DMS53 (cell line): Measurements from ENCODE around the gene MKKS.

ENCODE experiments used
- DNase-seq: peaks from one replicate; lab custom pipeline; 2025; lab: John Stamatoyannopoulos, UW

The MKKS gene

DNA sequence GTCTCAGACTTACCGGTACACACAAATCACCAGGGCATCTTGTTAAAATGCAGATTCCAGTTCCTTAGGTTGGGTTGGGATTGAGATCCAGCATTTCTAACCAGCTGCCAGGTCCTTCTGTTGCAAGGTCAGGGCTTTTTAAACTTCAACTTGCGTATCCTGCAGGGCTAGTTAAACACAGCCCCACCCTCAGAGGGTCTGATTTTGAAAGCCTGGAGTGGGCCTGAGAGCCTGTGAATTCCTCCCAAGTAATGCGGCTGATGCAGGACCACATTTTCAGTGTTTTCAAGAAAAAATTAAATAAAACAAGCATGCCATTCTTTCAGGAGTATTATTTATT lies 65.3 kb downstream of the MKKS start:
- DNase-seq: no peak

DNA sequence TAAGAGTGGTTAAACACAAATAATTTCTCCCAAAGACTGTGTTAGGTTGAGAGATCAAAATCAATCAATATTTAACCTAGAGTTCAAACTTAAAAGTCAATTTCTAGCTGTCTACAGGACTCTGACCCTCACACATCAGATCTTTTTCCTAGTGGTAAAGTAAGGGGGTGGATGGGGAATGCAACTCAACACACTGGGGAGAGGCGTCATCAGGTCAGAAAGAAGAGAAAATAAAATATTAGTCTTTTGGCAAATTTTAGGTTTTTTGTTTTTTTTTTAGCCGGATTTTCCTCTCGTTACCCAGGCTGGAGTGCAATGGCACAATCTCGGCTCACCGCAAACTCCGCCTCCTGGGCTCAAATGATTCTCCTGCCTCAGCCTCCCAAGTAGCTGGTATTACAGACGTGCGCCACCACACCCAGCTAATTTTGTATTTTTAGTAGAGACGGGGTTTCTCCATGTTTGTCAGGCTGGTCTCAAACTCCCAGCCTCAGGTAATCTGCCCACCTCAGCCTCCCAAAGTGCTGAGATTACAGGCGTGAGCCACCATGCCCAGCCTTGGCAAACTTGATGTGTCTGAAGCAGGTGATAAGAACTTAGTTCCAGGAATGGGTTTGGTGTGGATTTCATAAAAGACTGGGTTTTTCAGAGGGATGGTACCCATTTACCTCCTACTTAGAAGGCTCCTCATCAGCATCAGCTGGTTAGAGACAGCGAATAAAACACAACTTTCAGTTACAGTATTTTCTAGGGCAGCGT lies 65.9 kb downstream of the MKKS start:
- no peak for DNase-seq

DNA sequence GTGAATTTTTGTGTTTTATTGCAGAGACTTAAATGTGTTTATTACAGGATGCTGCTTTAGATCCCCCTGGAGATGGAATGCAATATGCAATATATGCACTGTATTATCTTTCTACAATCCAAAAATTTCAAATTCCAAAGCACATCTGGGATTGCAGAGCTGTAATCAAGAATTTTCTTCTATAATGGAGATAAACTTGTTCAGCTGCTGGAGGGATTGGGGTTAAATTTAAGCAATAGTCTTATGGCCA lies 66.4 kb downstream of the MKKS start:
- DNase-seq: no peak

DNA sequence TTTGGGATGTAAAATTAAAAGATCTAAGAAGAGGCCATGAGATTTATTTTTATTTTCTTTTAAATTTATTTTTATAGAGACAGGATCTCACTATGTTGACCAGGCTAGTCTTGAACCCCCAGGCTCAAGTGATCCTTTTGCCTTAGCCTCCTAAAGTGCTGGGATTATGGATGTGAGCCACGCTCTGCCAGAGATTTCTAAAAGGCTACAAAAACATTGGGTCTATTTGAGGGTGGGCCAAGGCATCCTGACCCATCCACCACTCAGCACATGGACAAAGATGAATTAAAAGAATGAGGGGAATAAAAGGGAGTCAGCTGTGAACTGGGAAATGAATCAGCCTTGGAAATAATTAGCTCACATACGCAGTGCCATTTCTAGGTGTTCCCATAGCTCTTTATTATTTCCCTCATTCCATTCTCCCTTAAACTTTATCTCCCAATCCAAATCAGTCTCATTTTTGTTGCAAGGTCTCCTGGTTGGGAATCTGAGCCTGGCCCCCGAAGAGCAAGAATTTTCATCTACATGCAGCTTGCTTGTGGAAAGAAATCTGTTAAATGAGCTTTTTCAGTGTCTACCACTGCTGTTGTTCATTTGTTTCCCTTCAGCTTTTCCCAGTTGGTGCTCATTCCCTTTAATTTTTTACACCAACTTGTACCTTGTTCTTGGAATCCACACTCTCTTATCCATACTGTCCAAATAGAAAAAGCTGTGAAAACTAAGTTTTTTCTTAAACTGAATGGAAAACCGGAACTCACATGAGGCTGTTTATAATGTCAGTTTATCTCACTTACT lies 66.9 kb downstream of the MKKS start:
- no peak for DNase-seq

DNA sequence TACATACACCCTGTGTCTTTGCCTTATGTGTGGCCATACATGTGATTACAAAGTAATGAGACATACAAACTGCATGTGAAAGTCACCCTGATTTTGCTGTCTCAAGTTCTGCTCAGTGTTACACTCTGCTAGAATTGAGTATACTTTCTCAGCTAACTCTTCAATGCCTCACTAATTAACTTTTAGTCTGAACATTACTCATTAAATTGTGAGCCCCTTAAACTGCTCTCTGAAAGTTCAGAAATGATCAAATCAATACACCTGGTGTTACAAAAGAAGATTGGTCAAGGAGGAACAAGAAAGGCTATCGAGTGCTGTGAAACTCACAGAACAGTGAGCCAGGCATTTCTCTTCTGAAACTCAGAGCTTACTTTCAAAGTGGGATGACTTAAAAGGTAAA lies 71.3 kb downstream of the MKKS start:
- DNase-seq: no peak

DNA sequence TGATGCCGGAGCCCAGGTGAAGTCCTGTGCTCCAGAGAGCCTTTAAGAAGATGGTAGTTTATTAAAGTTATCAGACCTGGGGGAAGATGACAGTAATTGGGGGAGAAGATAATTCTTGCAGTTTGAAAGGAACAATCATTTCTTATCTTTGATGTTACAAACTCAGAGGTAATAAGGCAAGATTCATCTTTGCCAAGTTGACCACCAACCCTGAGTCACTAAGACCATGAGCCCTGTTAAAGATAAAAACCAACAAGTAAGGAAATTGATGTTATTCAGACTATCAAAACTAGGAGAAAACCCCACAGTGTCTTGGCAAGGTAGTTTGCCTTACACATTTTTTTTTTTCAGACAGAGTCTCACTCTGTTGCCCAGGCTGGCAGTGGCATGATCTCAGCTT lies 73.1 kb downstream of the MKKS start:
- no peak for DNase-seq

DNA sequence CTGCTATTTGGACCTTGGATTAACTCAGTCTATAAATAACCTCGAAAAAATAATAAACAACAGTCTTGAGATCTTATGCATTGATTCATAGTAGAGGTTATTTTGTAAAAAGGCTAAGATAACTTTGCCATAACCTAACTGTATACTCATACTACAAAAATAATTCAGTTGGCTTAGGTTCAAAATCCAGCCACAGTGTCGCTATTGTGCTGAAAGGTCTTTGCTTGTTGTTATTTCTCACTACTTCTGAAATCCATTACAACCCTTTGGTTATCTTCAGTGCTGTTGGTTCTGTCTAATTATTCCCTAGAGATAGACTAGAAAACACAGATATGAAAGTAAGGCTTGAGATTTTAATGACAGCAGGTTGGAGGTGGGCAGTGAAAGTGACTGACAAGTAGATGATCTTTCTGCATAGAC lies 74.4 kb downstream of the MKKS start:
- DNase-seq: no peak

DNA sequence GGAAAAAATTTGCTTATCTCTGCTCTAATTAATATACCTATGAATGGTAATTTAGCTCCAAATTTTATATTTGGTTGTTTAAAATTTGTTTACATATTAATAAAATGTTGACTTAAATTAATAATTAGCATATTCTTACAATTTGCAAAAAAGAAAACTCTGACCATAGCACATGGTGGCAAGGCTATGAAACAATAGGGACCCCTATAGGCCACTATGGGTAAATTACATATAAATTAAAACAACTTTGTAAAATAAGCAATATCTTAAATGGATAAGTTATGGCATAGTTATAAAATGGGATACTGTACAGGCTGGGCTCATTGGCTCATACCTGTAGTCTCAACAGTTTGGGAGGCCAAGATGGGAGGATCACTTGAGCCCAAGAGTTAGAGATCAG lies 76.0 kb downstream of the MKKS start:
- DNase-seq: peak; percentile 38

DNA sequence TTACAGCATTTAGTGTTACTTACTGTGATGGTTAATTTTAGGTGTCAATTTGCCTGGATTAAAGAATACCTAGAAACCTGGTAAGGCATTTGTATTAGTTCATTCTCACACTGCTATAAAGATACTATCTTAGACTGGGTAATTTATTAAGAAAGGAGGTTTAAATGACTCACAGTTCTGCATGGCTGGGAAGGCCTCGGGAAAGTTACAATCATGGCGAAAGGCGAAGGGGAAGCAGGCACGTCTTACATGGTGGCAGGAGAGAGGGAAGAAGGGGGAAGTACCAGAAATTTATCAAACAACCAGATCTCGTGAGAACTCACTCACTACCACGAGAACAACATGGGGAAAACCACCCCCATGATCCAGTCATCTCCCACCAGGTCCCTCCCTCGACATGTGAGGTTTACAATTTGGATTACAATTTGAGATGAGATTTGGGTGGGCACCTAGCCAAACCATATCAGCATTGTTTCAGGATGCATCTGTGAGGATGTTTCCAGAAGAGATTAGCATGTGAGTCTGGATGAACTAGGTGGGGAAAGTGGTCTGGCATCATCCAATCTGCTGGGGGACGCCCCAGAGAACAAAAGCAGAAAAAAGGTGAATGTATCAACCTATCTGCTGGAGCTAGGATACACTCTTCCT lies 76.8 kb downstream of the MKKS start:
- no peak for DNase-seq

DNA sequence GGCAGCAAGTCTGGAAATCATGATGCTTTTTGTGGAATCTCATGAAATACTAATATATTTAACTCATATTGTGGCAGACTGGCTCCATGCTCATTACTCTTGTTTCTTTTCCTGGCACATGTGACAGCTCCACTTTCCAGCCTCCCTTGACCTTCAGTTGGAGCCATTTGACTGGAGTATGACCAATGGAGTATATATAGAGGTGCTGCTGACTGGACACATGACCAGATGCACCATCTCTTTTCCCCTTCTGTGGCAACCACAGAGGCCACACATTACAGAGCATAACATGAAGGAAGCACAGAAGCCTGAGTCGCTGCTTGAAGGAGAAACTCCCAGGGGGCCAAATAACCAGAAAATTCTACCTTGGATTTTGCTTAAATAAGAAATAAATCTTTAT lies 77.4 kb downstream of the MKKS start:
- DNase-seq: no peak

DNA sequence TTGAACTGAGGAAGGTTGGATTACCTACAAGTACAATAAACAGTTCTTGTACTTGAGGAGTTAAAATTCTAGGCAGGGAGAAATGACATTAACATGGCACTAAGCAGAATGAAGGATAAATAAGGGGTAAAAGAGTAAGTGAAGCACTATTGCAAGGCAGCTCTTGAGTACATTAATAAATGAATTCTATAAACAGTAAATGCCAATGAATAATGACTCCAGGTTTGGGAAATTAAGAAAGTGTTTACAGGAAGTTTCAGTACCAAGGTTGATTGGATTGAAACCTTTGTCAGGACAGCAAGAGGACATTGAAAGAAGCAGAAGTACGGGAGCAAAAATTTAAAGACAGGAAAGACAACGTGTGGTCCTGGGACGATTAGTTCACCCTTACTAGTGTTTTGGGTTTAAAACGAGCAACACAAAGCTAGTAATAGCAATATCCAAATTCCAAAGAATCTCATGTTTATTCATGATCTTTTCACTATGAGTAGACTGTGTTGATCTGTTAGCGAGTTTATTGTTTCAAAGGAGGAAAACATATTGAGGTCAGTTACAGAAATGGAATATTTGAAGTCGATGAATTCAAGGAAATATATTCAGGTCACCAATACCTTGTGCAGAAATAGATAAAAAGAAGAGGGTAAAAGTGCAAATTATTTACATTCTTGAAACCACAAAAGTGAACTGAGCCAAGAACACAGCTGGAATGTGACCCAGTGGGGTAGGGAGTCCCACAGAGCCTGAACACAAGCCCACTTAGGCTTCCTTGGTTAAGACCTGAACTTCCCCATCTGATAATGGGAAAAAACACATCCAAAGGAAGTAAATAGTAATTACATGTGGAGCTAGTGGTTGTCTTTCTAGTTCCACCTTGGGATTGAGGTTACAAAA lies 80.8 kb downstream of the MKKS start:
- DNase-seq: no peak
